Glomerular visceral epithelial cell (primary cell): ENCODE data around the gene NSMF.

Source experiments
- DNase-seq: peaks from one replicate; pipeline ENCODE4 v3.0.0-alpha.2; 2016; ENCODE audit errors: extremely low spot score

NSMF gene

DNA sequence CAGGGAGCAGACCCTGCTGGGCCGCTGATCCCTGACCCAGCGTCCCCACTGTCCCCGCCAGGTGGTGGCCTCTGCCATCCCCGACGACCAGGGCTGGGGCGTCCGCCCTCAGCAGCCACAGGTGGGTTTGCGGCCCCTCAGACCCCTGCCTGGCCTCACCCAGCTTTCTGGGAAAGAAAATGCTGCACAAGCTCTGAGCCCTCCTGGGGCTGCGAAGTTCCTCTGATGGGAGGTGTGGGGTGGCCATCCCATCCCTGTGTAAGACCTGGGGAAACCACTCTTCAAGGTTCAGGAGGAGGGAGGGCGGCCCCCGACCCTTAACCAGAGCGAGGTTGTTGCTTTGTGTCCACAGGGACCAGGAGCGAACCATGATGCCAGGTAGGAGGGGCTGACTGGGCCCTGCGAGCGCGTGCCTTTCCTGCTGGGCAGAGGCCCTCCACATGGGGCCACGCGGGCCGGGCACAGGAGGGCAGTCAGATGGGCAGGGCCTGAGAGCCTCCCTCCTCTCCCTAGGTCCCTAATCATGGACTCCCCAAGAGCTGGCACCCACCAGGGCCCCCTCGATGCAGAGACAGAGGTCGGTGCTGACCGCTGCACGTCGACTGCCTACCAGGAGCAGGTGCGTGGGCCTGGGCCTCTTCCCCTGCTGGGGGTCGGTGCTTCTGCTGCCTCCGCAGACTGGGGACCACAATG, 28.3 kb downstream of the NSMF start:
- no peak for DNase-seq

DNA sequence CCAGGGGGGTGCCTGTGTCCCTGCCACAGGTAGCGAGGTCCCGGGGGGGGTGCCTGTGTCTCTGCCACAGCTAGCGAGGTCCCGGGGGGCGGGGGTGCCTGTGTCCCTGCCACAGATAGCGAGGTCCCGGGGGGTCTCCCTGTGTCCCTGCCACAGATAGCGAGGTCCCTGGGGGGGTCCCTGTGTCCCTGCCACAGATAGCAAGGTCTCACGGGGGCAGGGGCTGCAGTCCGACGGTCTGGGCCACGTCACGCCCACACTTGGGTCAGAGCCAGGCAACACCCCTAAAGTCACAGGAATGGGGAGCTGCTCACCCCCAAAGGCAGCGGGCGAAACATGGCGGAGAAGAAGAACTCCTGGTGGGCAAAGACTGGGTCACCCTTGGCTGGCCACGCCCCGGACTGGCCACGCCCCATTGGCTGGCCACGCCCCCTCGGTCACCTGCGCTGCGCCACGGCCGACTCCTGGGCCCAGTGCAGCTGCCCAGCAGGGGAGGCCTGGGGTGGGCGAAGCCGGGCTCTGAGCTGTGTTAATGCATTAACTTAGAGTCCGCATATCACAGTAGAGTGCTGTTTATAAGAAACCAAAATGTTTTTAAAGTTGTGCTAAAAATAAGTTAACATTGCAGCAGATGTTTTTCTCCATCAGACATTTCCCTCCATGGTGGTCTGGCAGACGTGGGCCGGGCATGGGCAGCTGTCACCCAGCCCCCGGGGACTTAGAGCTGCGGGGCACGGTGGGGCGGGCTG, 29.0 kb downstream of the NSMF start:
- no peak for DNase-seq

- DNase-seq: no peak
Measured at GRCh38 chr9:137429546-137429890, 29.6 kb downstream of the NSMF start.

GRCh38 chr9:137428841-137429545, 30.1 kb downstream of the NSMF start:
- no peak for DNase-seq

GRCh38 chr9:137428311-137428630, 30.9 kb downstream of the NSMF start:
- no peak for DNase-seq

- DNase-seq: no peak
Measured at GRCh38 chr9:137427454-137428310, 31.5 kb downstream of the NSMF start.

DNA sequence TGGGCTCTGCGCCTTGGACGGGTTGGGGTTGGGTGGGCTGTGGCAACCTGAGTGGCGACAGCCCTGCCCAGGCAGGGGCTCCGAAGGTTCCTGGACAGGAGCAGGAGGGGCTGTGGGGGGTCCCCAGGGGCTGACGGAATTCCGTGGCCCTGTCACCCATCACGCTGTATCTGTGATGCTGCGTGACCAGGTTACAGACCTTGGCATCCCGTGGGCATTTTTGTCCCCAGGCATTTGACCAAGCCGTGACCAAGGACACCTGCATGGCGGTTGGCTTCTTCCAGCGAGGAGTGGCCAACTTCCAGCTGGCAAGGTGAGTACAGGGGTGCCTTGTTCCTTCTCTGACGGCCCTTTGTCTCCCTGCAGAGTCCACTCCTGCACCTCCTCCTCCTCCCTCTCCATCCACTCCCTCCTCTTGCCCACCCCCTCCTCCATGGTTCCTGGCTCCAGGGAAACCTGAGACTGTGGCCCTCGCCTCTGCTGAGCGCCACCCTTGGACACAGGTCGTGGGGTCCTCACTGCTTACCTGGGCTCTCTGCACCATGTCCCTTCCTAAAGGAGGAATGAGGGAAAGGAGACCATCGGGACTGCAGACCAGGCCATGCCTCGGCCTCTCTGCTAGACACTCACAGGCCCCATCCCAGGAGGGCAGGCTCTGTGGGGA, 33.0 kb downstream of the NSMF start:
- no peak for DNase-seq

DNA sequence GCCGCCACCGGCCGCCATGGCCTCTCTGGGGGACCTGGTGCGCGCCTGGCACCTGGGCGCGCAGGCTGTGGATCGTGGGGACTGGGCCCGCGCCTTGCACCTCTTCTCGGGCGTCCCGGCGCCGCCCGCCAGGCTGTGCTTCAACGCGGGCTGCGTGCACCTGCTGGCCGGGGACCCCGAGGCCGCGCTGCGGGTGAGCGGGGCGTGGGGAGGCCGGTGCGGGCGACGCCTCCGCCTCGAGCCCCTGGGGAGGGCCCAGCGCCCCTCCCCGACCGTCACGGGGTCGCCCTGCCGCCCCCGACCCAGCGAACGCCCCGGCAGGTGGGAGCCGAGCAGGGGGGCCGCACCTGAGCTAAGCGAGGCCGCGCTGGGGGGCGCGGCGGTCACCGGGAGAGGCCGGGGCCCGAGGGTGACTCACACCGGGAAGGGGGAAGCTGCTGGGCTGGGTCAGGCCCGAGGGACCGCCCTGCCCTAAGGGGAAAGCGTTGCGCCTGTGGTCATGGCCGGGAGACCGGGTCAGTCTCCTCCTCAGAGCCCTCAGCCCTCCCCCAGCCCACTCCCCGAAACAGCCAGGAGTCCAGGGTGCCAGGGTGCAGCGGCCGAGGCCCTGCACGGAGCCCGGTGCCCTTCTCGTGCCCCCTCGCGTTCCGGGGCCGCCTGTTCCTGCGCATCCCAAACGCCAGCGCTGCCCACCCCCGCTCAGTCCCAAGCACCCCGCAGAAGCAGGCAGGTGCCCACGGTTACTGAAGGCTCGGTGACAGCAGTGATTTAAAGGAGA, 35.4 kb downstream of the NSMF start:
- DNase-seq: peak; percentile 57

DNA sequence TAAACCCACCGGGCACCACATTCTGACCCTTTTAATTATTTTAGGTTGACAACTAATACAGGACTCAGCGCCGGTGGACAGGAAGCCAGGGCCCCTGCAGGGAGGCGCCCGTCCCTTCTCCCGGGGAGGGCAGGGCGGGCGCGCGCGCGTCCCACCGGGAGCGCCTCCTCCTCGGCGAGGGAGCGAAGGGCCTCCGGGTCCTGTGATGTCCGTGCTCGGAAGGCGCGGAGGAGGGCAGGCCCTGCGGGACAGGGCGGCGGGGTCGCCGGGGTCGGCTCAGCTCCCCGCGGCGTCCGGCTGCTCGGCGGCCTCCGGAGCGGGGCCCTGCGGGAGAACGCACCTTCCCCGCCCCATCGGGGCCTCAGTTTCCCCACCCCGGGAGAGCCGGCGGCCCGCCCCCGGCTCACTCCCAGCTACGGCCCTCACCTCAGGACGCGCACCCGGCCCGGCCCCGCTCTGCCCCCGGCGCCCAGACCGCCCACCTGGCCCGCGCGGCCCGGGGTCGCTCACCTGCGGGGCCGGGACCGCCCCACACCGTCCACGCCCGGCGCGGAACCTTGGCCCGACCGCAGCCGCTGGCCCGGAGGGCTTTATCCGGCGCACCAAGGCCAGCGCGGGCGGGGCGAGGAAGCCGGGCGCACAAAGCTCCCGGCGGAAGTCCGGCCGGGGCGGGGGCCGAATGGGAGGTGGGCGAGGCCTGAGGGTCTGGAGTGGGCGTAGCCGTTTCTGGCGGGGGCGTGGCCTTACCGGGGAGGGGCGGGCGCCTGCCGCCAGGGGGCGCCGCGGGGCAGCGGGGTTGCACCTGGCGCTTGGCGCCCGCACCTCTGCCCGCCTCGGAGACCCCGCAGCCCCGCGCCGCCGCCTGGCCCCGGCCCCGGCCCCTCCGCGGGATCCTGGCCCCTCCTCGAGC, 36.3 kb downstream of the NSMF start, which contains the start of the genes EXD3 and NOXA1:
EXD3 (minus strand) TSS at position 559 of the 910 bp plus-strand sequence. CDS start 27,805 bp downstream, outside the sequence.
NOXA1 (plus strand) TSS at position 790 of the 910 bp plus-strand sequence. CDS start 137 bp downstream, outside the sequence.
- DNase-seq: peak; percentile 96

GRCh38 chr9:137421838-137422603, 37.1 kb downstream of the NSMF start:
- DNase-seq: no peak

DNA sequence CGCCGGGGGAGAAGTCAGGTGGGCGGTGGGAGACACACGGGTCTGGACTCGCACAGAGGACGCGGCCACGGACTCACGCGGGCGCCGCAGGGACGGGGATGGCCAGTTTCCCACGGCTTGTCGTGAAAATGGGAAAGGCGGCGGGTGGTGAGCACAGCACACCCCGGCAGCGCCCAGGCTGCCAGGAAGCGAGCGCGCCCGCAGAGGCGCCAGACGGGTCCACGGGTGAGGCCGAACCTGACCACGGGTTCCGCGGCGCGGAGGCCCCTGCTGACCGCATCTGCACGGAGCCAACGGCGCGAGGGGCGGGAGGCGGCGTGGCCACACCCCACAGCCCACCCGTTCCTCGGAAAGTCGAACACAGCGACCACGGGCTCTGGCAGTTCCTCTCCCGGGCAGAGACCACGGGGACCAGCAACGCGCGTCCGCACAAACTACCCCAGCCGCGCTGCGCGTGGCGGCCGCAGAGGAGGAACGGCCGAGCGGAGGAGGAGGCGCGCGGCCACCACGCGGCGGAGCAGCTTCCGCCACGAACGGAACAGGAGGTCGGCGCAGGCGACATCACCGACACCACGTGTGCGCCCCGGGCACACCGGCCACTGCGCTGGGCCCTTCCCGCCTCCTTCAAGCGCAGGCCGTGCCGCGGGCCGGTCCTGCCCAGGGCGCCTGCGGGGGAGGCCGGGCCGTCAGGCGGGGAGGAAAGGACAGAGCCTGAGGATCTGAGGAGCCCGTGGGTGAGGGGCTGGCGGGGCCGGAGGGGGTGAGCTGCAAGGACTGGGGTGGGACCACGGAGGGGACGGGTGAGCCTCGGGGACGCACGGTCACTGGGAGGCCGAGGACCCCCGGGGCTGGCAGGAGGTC, 41.7 kb downstream of the NSMF start:
- DNase-seq: no peak

DNA sequence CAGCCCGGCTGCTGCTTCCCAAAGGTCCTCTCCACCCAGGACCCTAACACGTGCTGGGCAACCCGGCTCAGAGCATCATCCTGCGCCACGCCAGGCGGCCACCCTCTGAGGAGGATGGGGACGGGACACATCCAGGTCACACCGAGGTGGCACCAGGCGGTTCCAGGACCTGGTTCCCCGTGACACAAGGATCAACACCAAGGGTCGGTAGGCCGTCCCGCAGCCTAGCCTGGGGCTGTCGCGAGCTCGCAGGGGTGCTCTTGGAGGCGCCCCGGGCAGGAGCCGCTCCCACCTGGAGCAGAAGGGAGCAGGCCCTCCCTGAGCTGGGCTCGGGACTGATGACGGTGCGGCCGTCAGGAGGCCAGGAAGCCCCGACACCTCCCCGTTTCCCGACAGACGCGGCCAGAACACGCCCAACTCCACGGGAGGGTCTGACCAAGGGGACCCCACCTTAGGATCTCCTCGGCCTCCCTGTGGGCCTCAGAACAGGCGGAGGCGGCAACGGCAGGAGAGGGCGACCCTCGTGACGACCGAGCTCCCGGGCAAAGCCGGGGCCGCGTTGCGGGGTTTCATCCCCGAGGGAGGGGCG, 42.5 kb downstream of the NSMF start:
- no peak for DNase-seq

DNA sequence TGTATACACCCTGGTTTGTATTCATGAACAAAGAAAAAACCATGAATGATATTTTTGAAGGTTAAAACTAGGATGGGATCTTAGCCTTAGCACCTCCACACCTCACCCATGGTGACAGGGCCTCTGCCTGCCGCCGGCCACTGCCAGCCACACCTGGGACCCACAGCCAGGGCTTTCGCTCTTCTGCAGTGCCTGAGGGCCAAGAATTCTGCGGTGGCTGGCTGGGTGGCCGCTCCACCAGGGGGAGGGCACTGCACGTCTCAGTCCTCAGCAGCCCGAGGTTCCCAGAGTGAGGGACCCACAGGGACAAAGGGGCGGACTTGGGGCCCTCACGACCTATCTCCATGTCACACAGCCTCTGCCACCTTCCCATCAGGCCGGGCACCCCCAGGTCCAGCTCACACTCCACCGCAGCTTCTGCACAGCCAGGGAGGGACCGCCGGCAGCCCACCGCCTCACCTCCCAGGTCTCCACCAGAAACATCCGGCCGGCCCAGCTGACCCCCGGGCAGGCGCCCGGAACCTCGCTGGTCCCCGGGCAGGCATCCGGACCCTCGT, 43.0 kb downstream of the NSMF start:
- DNase-seq: no peak

- DNase-seq: no peak
Measured at GRCh38 chr9:137415451-137415850, 43.7 kb downstream of the NSMF start.

DNA sequence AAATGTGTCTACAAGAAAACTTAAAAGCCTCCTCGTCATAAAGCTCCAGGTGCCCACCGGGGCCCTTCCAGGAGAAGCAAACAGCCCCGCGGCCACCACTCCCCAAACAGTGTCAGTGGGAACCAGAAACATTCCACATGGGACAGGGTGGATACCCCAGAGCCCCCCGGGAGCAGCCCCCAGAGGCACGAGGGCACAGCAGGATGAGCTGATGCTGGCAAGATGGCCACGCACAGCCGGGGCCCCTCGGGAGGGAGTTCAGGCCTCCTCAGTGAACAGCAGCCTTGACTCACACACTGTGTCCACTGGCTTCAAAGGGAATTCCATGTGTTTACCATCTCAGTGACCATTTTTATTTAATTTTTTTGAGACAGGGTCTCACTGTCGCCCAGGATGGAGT, 46.7 kb downstream of the NSMF start:
- DNase-seq: peak; percentile 34

GRCh38 chr9:137411645-137412380, 47.3 kb downstream of the NSMF start:
- peak; percentile 97 for DNase-seq
